IMR-90 (cell line): ENCODE measurements around the gene PLCG2. TPM values are rescaled to one million over a fixed set of nuclear protein-coding genes. Genes with fewer than 3 reads are reported as not detected.

ENCODE experiments used
- ATAC-seq: fragments of 200-7000 bp; cut with Tn5 transposase; 2 replicates; pipeline ENCODE4 v1.9.1; 2020; ENCODE audit warnings: low read depth, mild to moderate bottlenecking, moderate library complexity
- BruUV-seq: library from RNA; stranded (reverse); fragments of 400-500 nt; replicated peaks from 2 replicates; lab custom pipeline; 2021; lab: Mats Ljungman, UMichigan
- CTCF ChIA-PET: fragments of 300-600 bp; formaldehyde crosslinking; extraction: SDS; loops from one replicate; lab custom pipeline; 2021; ENCODE audit warnings: antibody characterized with exemption; lab: Yijun Ruan, JAX
- POLR2A ChIA-PET: fragments of 300-600 bp; sonication (Branson Sonifier 250); formaldehyde crosslinking; loops from one replicate; lab custom pipeline; 2022; ENCODE audit warnings: antibody characterized with exemption; ENCODE audit not compliant: unreplicated experiment; lab: Charles Lee
- DNase-seq: peaks from one replicate; pipeline ENCODE4 v3.0.0; 2013
- H2AFZ ChIP-seq: replicated peaks from 2 replicates; pipeline ENCODE3; 2013; ENCODE audit warnings: low read length, mild to moderate bottlenecking; ENCODE audit not compliant: poor library complexity
- H2AK5ac ChIP-seq: 2 replicates; pipeline ENCODE4 v1.6.1; 2013; ENCODE audit warnings: low read depth, low read length, inconsistent platforms
- H2AK9ac ChIP-seq: replicated peaks from 2 replicates; pipeline ENCODE3; 2013; ENCODE audit warnings: mild to moderate bottlenecking, low read depth, low read length, moderate library complexity; ENCODE audit not compliant: poor library complexity
- H2BK120ac ChIP-seq: 2 replicates; pipeline ENCODE4 v1.6.1; 2013; ENCODE audit warnings: low read depth, low read length, inconsistent platforms
- H2BK15ac ChIP-seq: 3 replicates; pipeline ENCODE4 v1.6.1; 2013; ENCODE audit warnings: low read depth, low read length, inconsistent platforms
- H2BK20ac ChIP-seq: 2 replicates; pipeline ENCODE4 v1.6.1; 2013; ENCODE audit warnings: low read depth, mild to moderate bottlenecking, inconsistent platforms, low read length, moderate library complexity
- H2BK5ac ChIP-seq: 2 replicates; pipeline ENCODE4 v1.6.1; 2013; ENCODE audit warnings: mild to moderate bottlenecking, low read depth, low read length, inconsistent platforms; ENCODE audit not compliant: poor library complexity, severe bottlenecking
- H3K14ac ChIP-seq: replicated peaks from 2 replicates; pipeline ENCODE4 v1.6.1; 2013; ENCODE audit warnings: low read depth, low read length, inconsistent platforms
- H3K18ac ChIP-seq: 2 replicates; pipeline ENCODE4 v1.6.1; 2013; ENCODE audit warnings: low read depth, low read length, control low read depth
- H3K23ac ChIP-seq: 2 replicates; pipeline ENCODE4 v1.6.1; 2013; ENCODE audit warnings: low read depth, low read length, inconsistent platforms
- H3K27ac ChIP-seq: 2 replicates; pipeline ENCODE4 v1.5.1; 2013; ENCODE audit warnings: mild to moderate bottlenecking, control low read depth, low read length; ENCODE audit not compliant: insufficient read depth
- H3K27me3 ChIP-seq: 2 replicates; pipeline ENCODE4 v1.6.1; 2013; ENCODE audit warnings: low read length; ENCODE audit not compliant: control insufficient read depth, insufficient read depth
- H3K36me3 ChIP-seq: 2 replicates; pipeline ENCODE4 v1.6.1; 2013; ENCODE audit warnings: low read length, mixed read lengths; ENCODE audit not compliant: control insufficient read depth, insufficient read depth
- H3K4ac ChIP-seq: 2 replicates; pipeline ENCODE4 v1.6.1; 2013; ENCODE audit warnings: low read depth, low read length, inconsistent platforms
- H3K4me1 ChIP-seq: 2 replicates; pipeline ENCODE4 v1.6.1; 2013; ENCODE audit warnings: low read length, mixed read lengths; ENCODE audit not compliant: control insufficient read depth, insufficient read depth
- H3K4me2 ChIP-seq: 2 replicates; pipeline ENCODE4 v1.6.1; 2013; ENCODE audit warnings: low read depth, mild to moderate bottlenecking, control low read depth, low read length, moderate library complexity
- H3K4me3 ChIP-seq: 2 replicates; pipeline ENCODE4 v1.5.1; 2013; ENCODE audit warnings: low read depth, mild to moderate bottlenecking, control low read depth, low read length, moderate library complexity; ENCODE audit not compliant: insufficient read depth
- H3K56ac ChIP-seq: 2 replicates; pipeline ENCODE4 v1.6.1; 2013; ENCODE audit warnings: low read length, inconsistent platforms; ENCODE audit not compliant: insufficient read depth; ENCODE audit errors: extremely low read depth
- H3K79me1 ChIP-seq, 2 experiments: 2 replicates each; pipeline ENCODE4 v1.6.1; 2013; ENCODE audit warnings: low read length in 2 of 2, inconsistent platforms in 1 of 2, low read depth in 1 of 2
- H3K9ac ChIP-seq: 2 replicates; pipeline ENCODE4 v1.6.1; 2013; ENCODE audit warnings: low read depth, low read length, control low read depth
- H3K9me1 ChIP-seq: 2 replicates; pipeline ENCODE4 v1.6.1; 2013; ENCODE audit warnings: low read length, inconsistent platforms; ENCODE audit not compliant: insufficient read depth
- H3K9me3 ChIP-seq: 2 replicates; pipeline ENCODE4 v1.6.1; 2013; ENCODE audit warnings: low read length; ENCODE audit not compliant: control insufficient read depth, insufficient read depth
- H4K20me1 ChIP-seq: 2 replicates; pipeline ENCODE4 v1.6.1; 2013; ENCODE audit warnings: low read length, inconsistent platforms; ENCODE audit not compliant: insufficient read depth
- H4K5ac ChIP-seq: 2 replicates; pipeline ENCODE4 v1.6.1; 2013; ENCODE audit warnings: mild to moderate bottlenecking, low read depth, low read length, control low read depth
- H4K8ac ChIP-seq, 2 experiments: 2 replicates each; pipeline ENCODE4 v1.6.1; 2013; ENCODE audit warnings: low read depth in 2 of 2, low read length in 2 of 2, control low read depth in 1 of 2, inconsistent platforms in 1 of 2
- H4K91ac ChIP-seq: 2 replicates; pipeline ENCODE4 v1.6.1; 2013; ENCODE audit warnings: low read depth, low read length, inconsistent platforms; ENCODE audit not compliant: insufficient read depth
- BHLHE40 ChIP-seq: fragments of 150-350 bp; IDR thresholded peaks from 2 replicates; pipeline ENCODE4 v1.6.1; 2016; ENCODE audit warnings: mild to moderate bottlenecking, low read depth, low read length
- CEBPB ChIP-seq: IDR thresholded peaks from 2 replicates; pipeline ENCODE4 v1.6.1; 2012; ENCODE audit warnings: low read depth, low read length, improper control_type of control experiment
- CHD1 ChIP-seq: IDR thresholded peaks from 2 replicates; pipeline ENCODE4 v1.6.1; 2012; ENCODE audit warnings: low read depth, low read length, improper control_type of control experiment
- FOS ChIP-seq: fragments of 150-350 bp; IDR thresholded peaks from 2 replicates; pipeline ENCODE4 v1.6.1; 2016; ENCODE audit warnings: low read depth, low read length
- MAZ ChIP-seq: IDR thresholded peaks from 2 replicates; pipeline ENCODE4 v1.6.1; 2012; ENCODE audit warnings: low read depth, mild to moderate bottlenecking, low read length, improper control_type of control experiment, moderate library complexity, borderline replicate concordance
- MXI1 ChIP-seq: IDR thresholded peaks from 2 replicates; pipeline ENCODE4 v1.6.1; 2012; ENCODE audit warnings: low read depth, mild to moderate bottlenecking, low read length, moderate library complexity, borderline replicate concordance
- POLR2A ChIP-seq: IDR thresholded peaks from 2 replicates; pipeline ENCODE4 v1.6.1; 2012; ENCODE audit warnings: mild to moderate bottlenecking, low read depth, low read length
- RAD21 ChIP-seq: IDR thresholded peaks from 2 replicates; pipeline ENCODE4 v1.6.1; 2012; ENCODE audit warnings: low read length, improper control_type of control experiment
- RCOR1 ChIP-seq: IDR thresholded peaks from 2 replicates; pipeline ENCODE4 v1.6.1; 2012; ENCODE audit warnings: mild to moderate bottlenecking, low read length, improper control_type of control experiment; ENCODE audit not compliant: insufficient replicate concordance
- RFX5 ChIP-seq: IDR thresholded peaks from 2 replicates; pipeline ENCODE4 v1.8.0; 2012; ENCODE audit warnings: low read depth, mild to moderate bottlenecking, low read length, moderate library complexity
- SMC3 ChIP-seq: fragments of 150-350 bp; IDR thresholded peaks from 2 replicates; pipeline ENCODE4 v1.6.1; 2016; ENCODE audit warnings: low read depth, mild to moderate bottlenecking, antibody characterized with exemption, low read length, moderate library complexity
- WGBS, 2 experiments: methylation state at CpG; one replicate each; pipeline versions ENCODE4 v1.1.5 to v1.1.7; 2013; ENCODE audit warnings: missing lambda C conversion rate in 2 of 2; ENCODE audit not compliant: insufficient read length in 1 of 2; ENCODE audit errors: extremely low coverage in 2 of 2; 5-methylcytosine and 5-hydroxymethylcytosine counted together
- dilution Hi-C: fragments of 300-500 bp; cut with HindIII; formaldehyde crosslinking; loops from one replicate; pipeline ENCODE4 v1.14.3; 2018; ENCODE audit warnings: low sequenced_read_pairs; ENCODE audit not compliant: unreplicated experiment
- in situ Hi-C: fragments of 300-500 bp; cut with MboI; formaldehyde crosslinking; loops from 3 replicates; pipeline ENCODE4 v1.14.3; 2019; ENCODE audit warnings: low sequenced_read_pairs, inconsistent platforms, mixed read lengths
- intact Hi-C: fragments of 100-400 bp; cut with micrococcal nuclease; formaldehyde crosslinking; loops from 2 replicates; pipeline ENCODE4 v1.10.0; 2022
- polyA plus RNA-seq, 3 experiments: library from polyadenylated mRNA; depleted of rRNA; stranded (reverse); fragments of >200 nt; gene quantifications; 2 replicates each; pipeline ENCODE4 v1.2.3, GENCODE V29; 2012; ENCODE audit warnings: low replicate concordance in 1 of 3
- total RNA-seq: library from RNA; depleted of rRNA; stranded (reverse); fragments of >200 nt; gene quantifications from 2 replicates; pipeline ENCODE4 v1.2.3, GENCODE V29; 2012
- TF ChIP-seq, protein P1 (sequence below): conservative IDR thresholded peaks from 2 replicates; pipeline ENCODE4 v1.5.1; 2012; ENCODE audit warnings: mild to moderate bottlenecking, low read depth, low read length, improper control_type of control experiment
- TF ChIP-seq, protein P2 (sequence below): fragments of 150-350 bp; IDR thresholded peaks from 2 replicates; pipeline ENCODE4 v1.6.1; 2017; ENCODE audit warnings: mild to moderate bottlenecking, antibody characterized with exemption, low read length, low read depth

Gene PLCG2
- total and polyA plus RNA-seq, 2 of the 4 experiments (the other 2 are of a cell fraction) = 0.14 to 0.18 TPM

DNA sequence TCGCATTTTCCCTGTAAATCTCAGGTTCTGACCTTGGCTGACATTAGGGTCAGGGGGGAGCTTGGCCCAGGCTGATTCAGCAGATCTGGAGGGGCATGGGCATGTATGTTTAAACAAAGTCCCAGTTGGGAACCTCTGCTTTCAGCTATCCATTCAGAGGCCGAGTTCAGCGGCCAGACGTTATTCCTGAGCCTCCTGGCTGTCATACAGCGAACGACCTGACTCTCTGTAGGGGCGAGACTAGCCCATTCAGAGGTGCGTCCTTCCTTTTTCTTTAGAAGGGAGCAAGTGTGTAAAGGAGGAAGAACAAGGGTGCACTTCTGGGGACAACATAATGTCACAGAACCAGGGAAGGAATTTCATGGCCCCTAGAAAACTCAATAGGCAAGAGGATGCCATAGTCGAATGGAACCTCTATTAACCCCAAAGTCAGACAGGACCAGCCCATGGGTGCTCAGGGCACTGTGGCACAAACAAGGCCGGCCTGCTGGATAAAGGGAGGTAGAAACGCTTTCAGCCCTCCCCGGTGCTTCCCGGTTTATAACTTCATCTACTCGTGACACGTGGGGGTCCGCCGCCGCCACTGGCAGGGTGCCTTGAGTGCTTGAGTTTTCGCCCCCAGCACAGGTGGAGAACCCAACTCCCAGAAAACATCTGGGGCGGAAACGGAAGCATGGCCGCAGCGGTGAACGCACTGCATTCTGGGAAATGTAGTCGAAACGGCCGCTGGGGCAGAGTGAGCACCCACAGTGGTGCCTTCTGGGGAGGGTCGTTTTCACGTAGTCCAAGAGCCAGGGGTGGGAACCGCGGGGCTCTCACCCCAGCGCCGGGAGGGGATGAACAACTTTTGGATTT lies 33.2 kb upstream of the PLCG2 start (continued):
- no peak for TF ChIP-seq CEBPB
- no peak for TF ChIP-seq BHLHE40

DNA sequence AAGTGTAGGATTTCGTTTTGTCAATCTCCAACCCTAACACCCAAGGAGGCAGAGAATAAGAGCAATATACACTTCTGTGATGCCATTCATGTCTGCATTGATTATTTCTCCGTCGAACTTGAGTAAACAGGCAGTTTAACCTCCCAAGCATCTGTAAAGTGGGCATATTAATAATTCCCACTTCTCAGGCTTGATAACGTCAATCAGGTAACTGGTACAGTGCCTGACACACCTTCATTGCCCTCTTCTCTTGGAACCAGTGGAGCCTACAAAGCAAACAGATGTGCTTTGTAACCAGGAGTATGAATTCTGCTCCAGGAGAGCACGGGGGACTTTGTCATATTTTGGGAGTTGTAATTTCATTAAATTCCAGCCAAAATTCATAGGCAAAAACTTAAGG lies 32.5 kb upstream of the PLCG2 start:
- no peaks in the 10 kb centered on the region for H3K9me1 ChIP-seq
- peak; percentile 18; the same call in 1 of the 2 replicates for ATAC-seq
- H3K56ac ChIP-seq = no peak overlapping the region
- no peaks in the 10 kb centered on the region for H3K79me1 ChIP-seq
- no peak overlapping the region for H3K27ac ChIP-seq
- H3K36me3 ChIP-seq = no peaks in the 10 kb centered on the region
- H2BK5ac ChIP-seq = no peak overlapping the region
- no peak overlapping the region for H2BK20ac ChIP-seq
- no peak overlapping the region for H3K14ac ChIP-seq
- in situ Hi-C loops (loop anchor here (25.0 kb wide), 2 partner anchors 709 to 1559 kb away; partner anchors contain the start of gene ATMIN), dilution Hi-C loops (no loop called here), intact Hi-C loops (no loop called here)
- H3K9me3 ChIP-seq = no peaks in the 10 kb centered on the region
- H4K20me1 ChIP-seq = no peaks in the 10 kb centered on the region
- no peak overlapping the region for H2BK120ac ChIP-seq
- peaks cover 11% of the 10 kb centered on the region for H3K27me3 ChIP-seq
- BruUV-seq = no TSS peak
- ChIA-PET POLR2A (no interaction called here), CTCF (no interaction called here)
- H2AK5ac ChIP-seq = no peak overlapping the region
- no peak overlapping the region for H3K23ac ChIP-seq
- no peak overlapping the region for H4K91ac ChIP-seq
- H2AFZ ChIP-seq = peak overlapping the region; percentile 96
- peak overlapping the region; percentile 98 to 100 for H4K8ac ChIP-seq
- H2BK15ac ChIP-seq = no peak overlapping the region
- peaks cover 2% of the 10 kb centered on the region; the same call in 1 of the 2 replicates for H3K4me1 ChIP-seq
- H3K9ac ChIP-seq = no peak overlapping the region
- peak overlapping the region; percentile 30 for H3K4me3 ChIP-seq
- WGBS, 2 experiments = no CpG with 5 or more reads among the region's 5 CpGs
- H2AK9ac ChIP-seq = no peak overlapping the region
- peak overlapping the region; percentile 66 for H3K4me2 ChIP-seq
- no peak overlapping the region for H3K4ac ChIP-seq
- H3K18ac ChIP-seq = no peak overlapping the region
- 0 out of 2 replicates have a peak overlapping the region, but pooled peaks have one; percentile 0 for H4K5ac ChIP-seq
- no peak for DNase-seq
- TF ChIP-seq CEBPB (no peak), BHLHE40 (no peak), RFX5 (no peak), CHD1 (no peak), SMC3 (no peak), MXI1 (no peak), RCOR1 (no peak), RAD21 (no peak), MAZ (no peak), FOS (no peak), POLR2A (no peak)
- TF ChIP-seq, protein P1, sequence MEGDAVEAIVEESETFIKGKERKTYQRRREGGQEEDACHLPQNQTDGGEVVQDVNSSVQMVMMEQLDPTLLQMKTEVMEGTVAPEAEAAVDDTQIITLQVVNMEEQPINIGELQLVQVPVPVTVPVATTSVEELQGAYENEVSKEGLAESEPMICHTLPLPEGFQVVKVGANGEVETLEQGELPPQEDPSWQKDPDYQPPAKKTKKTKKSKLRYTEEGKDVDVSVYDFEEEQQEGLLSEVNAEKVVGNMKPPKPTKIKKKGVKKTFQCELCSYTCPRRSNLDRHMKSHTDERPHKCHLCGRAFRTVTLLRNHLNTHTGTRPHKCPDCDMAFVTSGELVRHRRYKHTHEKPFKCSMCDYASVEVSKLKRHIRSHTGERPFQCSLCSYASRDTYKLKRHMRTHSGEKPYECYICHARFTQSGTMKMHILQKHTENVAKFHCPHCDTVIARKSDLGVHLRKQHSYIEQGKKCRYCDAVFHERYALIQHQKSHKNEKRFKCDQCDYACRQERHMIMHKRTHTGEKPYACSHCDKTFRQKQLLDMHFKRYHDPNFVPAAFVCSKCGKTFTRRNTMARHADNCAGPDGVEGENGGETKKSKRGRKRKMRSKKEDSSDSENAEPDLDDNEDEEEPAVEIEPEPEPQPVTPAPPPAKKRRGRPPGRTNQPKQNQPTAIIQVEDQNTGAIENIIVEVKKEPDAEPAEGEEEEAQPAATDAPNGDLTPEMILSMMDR = no peak
- TF ChIP-seq, protein P2, sequence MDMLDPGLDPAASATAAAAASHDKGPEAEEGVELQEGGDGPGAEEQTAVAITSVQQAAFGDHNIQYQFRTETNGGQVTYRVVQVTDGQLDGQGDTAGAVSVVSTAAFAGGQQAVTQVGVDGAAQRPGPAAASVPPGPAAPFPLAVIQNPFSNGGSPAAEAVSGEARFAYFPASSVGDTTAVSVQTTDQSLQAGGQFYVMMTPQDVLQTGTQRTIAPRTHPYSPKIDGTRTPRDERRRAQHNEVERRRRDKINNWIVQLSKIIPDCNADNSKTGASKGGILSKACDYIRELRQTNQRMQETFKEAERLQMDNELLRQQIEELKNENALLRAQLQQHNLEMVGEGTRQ = no peak
